Naive thymus-derived CD8-positive, alpha-beta T cell (primary cell): Measurements from ENCODE around the gene ZMIZ2. TPM values are rescaled to one million over a fixed set of nuclear protein-coding genes. Genes with fewer than 3 reads are reported as not detected.
A peak's percentile ranks its signal among the peaks of the same experiment; 100 is the strongest.
"Not testable (repeated sequence)": the region's sequence is repeated elsewhere in the genome, so short reads cannot be mapped to it uniquely, and the experiment has no call there.

ENCODE experiments used
- ATAC-seq, 2 donors: fragments of 150-1000 bp; cut with Tn5 transposase in 1 of 2; sonication (Bioruptor Pico), chemical (Tn5 transposase) in 1 of 2; 1 replicate in 1 of 2; 2 replicates in 1 of 2; pipeline ENCODE4 v1.10.0; 2021; ENCODE audit warnings: mild to moderate bottlenecking in 2 of 2, moderate library complexity in 2 of 2
- POLR2A ChIA-PET: fragments of 350-600 bp; sonication (Branson Sonifier 250); formaldehyde crosslinking; loops from one replicate; lab custom pipeline; 2021; ENCODE audit warnings: antibody characterized with exemption; lab: Charles Lee
- DNase-seq, 10 donors: peaks; one replicate each; pipeline versions ENCODE4 v3.0.0 to v3.0.0-alpha.2; 2020 to 2022
- H3K27ac Mint-ChIP-seq, 10 donors: one replicate each; pipeline ENCODE4 v1.8.0; 2020 to 2022; ENCODE audit warnings: mild to moderate bottlenecking in 10 of 10, mixed read lengths in 10 of 10, moderate library complexity in 4 of 10, inconsistent platforms in 1 of 10
- H3K27me3 Mint-ChIP-seq, 5 donors: one replicate each; pipeline ENCODE4 v1.8.0; 2021 to 2022; ENCODE audit warnings: mixed read lengths in 5 of 5
- H3K36me3 Mint-ChIP-seq, 3 donors: one replicate each; pipeline ENCODE4 v1.8.0; 2020 to 2022; ENCODE audit warnings: mixed read lengths in 3 of 3, mild to moderate bottlenecking in 2 of 3, inconsistent platforms in 1 of 3
- H3K4me1 Mint-ChIP-seq, 4 donors: one replicate each; pipeline ENCODE4 v1.8.0; 2021 to 2022; ENCODE audit warnings: mixed read lengths in 4 of 4
- H3K4me3 Mint-ChIP-seq, 10 donors: one replicate each; pipeline ENCODE4 v1.8.0; 2020 to 2022; ENCODE audit warnings: mild to moderate bottlenecking in 10 of 10, mixed read lengths in 10 of 10, moderate library complexity in 6 of 10, inconsistent platforms in 1 of 10
- H3K9me3 Mint-ChIP-seq, 9 donors: one replicate each; pipeline ENCODE4 v1.8.0; 2020 to 2022; ENCODE audit warnings: mixed read lengths in 9 of 9, mild to moderate bottlenecking in 3 of 9, inconsistent platforms in 1 of 9, moderate library complexity in 1 of 9
- polyA plus RNA-seq, 3 donors: library from polyadenylated mRNA; unstranded; fragments of 300-500 nt; fragmentation: Illumina TruSeq; gene quantifications; one replicate each; pipeline ENCODE4 v1.2.3, GENCODE V29; 2021
- total RNA-seq, 8 experiments: library from RNA in 2 of 8; stranded (reverse) in 2 of 8; gene quantifications; one replicate each; pipeline ENCODE4 v1.2.3 and lab custom pipeline; 2021 to 2026

ZMIZ2 gene
- total and polyA plus RNA-seq, 5 experiments from 2014 or later, result 2.6 to 149 (median 8.1) TPM

DNA sequence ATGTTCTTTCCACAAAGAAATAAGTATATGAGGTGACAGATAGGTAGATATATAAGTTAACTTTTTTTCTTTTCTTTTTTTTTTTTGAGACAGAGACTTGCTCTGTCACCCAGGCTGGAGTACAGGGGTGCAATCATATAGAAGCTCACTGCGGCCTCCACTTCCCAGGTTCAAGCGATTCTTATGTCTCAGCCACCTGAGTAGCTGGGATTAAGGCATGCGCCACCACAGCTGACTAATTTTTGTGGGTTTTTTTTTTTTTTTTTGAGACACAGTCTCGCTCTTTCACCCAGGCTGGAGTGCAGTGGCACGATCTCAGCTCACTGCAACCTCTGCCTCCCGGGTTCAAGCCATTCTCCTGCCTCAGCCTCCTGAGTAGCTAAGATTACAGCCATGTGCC lies 15.7 kb upstream of the ZMIZ2 start:
- H3K4me3 Mint-ChIP-seq, H3K27ac Mint-ChIP-seq, H3K27me3 Mint-ChIP-seq, H3K9me3 Mint-ChIP-seq, H3K36me3 Mint-ChIP-seq, ATAC-seq, POLR2A ChIA-PET, DNase-seq: not testable (repeated sequence)
- H3K4me1 Mint-ChIP-seq, result peaks cover 0 to 12% (median 0%) of the 10 kb centered on the region in 4 donors

DNA sequence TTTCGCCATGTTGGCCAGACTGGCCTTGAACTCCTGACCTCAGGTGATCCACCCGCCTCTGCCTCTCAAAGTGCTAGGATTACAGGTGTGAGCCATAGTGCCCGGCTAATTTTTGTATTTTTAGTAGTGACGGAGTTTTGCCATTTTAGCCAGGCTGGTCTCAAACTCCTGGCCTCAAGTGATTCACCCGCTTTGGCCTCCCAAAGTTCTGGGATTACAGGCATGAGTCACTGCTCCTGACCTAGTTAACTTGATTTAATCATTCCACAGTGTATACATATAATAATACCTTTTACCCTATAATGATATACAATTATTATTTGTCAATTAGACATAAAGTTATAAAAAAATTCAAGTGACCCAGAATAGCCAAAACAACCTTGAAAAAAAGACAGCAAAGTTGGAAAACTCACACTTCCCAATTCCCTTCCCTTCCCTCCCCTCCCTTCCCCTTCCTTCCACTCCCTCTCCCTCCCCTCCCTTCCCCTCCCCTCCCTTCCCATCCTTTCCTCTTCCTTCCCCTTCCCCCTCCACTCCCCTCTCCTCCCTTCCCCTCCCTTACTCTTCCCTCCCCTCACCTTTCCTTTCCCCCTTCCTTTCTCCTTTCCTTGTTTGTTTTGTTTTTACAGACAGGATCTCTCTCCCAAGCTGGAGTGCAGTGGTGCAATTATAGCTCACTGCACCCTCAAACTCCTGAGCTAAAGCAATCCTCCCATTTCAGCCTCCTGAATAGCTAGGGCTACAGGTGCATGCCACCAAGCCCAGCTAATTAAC lies 14.8 kb upstream of the ZMIZ2 start:
- Mint-ChIP-seq H3K4me3 (no peak overlapping the region), H3K4me1 (peaks cover 0 to 12% (median 0%) of the 10 kb centered on the region in 4 donors), H3K36me3 (no peaks in the 10 kb centered on the region), H3K27me3 (peaks cover 0 to 3% (median 0%) of the 10 kb centered on the region in 5 donors), H3K9me3 (no peaks in the 10 kb centered on the region), H3K27ac (no peak overlapping the region)
- DNase-seq (no peak), ATAC-seq (no peak)
- POLR2A ChIA-PET, result no interaction called here

DNA sequence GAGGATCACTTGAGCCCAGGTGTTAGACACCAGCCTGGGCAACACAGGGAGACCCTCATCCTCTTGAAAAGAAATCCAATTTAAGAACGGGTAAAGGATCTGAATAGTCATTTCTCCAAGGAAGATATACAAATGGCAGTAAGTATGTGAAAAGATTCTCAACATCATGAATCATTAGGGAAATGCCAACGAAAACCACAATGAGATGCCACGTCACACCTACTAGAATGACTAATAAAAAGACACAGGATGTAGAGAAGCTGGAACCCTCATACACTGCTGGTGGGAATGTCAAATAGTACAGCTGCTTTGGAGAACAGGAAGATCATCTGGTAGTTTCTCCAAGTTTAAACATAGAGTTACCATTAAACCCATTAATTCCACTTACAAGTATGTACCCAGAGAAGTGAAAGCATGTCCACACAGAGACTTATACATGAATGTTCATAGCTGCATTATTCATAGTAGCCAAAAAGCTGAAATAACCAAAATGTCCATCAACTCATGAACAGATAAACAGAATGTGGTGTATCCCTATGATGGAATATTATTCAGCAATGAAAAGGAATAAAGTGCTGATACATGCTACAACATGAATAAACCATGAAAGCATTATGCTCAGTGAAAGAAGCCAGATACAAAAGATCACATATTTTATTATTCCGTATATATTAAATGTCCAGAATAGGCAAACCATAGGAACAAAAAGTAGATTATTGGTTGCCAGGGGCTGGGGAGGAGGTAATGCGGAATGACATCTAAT lies 13.1 kb upstream of the ZMIZ2 start:
- peaks cover 0 to 12% (median 0%) of the 10 kb centered on the region in 4 donors for H3K4me1 Mint-ChIP-seq
- DNase-seq (no peak), ATAC-seq (no peak)
- H3K4me3 Mint-ChIP-seq, result no peak overlapping the region
- no peaks in the 10 kb centered on the region for H3K27me3 Mint-ChIP-seq
- no peaks in the 10 kb centered on the region for H3K36me3 Mint-ChIP-seq
- H3K27ac Mint-ChIP-seq, result peak overlapping the region in 1 of 10 donors; percentile 33
- POLR2A ChIA-PET, result no interaction called here
- H3K9me3 Mint-ChIP-seq, result no peaks in the 10 kb centered on the region

DNA sequence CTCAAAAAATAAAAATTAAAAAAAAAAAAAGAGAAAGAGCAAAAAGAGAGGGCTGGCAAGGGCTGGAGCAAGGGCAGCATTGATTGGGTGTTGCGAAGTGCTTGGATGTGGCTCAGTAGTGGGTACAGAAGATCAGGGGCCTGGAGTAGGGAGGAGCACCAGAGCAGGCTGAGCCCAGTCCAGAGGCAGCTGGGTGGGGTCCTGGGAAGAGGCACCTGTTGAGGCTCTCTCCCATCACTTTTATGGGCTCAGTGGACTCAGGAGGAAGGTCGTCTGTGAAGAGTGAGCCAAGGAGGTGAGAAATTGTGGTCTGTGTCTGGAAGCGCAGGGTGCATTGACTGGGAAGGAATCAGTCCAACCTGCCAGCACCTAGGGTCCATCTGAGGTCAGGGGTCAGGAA lies 11.8 kb upstream of the ZMIZ2 start:
- H3K27ac Mint-ChIP-seq, result peak overlapping the region in 1 of 10 donors; percentile 35
- H3K27me3 Mint-ChIP-seq, result no peaks in the 10 kb centered on the region
- no peak for DNase-seq
- no peak for ATAC-seq
- H3K4me1 Mint-ChIP-seq, result peaks cover 0 to 12% (median 0%) of the 10 kb centered on the region in 4 donors
- H3K36me3 Mint-ChIP-seq, result no peaks in the 10 kb centered on the region
- no peak overlapping the region for H3K4me3 Mint-ChIP-seq
- POLR2A ChIA-PET, result interaction anchor here (0.6 kb wide), 1 partner anchor 15 kb away, joined by 6 read pairs; no protein-coding TSS in a partner anchor
- H3K9me3 Mint-ChIP-seq, result no peaks in the 10 kb centered on the region

DNA sequence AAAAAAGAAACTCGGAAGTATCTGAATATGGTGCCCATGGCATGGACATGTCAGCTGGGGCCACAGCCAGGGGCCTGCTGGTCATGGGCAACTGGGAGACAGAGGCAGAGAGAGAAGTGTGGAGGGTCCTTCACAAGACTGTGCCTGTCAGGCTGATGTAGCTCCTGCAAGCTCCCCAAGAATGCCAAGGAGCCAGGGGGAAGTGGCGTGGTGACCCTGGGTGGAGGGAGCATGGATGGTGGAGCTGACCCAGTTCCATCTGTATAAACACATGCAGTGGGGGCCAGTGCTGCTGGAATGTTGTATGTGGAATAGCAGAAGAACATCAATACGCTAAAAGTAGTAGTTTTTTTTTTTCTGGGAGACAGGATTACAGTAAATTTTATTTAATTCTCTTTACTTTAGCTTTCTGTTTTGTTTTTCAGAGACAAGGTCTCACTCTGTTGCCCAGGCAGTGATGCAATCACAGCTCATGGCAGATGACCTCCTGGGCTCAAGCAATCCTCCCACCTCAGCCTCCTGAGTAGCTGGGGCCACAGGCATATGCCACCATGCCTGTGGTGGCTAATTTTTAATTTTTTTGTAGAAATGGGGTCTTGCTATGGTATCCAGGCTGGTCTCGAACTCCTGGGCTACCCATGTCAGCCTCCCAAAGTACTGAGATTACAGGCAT lies 10.5 kb upstream of the ZMIZ2 start:
- no peak overlapping the region for H3K4me3 Mint-ChIP-seq
- POLR2A ChIA-PET, result interaction anchor here (0.6 kb wide), 1 partner anchor 110 kb away, joined by 3 read pairs; the partner anchor contains the start of gene H2AZ2
- H3K27ac Mint-ChIP-seq, result no peak overlapping the region

DNA sequence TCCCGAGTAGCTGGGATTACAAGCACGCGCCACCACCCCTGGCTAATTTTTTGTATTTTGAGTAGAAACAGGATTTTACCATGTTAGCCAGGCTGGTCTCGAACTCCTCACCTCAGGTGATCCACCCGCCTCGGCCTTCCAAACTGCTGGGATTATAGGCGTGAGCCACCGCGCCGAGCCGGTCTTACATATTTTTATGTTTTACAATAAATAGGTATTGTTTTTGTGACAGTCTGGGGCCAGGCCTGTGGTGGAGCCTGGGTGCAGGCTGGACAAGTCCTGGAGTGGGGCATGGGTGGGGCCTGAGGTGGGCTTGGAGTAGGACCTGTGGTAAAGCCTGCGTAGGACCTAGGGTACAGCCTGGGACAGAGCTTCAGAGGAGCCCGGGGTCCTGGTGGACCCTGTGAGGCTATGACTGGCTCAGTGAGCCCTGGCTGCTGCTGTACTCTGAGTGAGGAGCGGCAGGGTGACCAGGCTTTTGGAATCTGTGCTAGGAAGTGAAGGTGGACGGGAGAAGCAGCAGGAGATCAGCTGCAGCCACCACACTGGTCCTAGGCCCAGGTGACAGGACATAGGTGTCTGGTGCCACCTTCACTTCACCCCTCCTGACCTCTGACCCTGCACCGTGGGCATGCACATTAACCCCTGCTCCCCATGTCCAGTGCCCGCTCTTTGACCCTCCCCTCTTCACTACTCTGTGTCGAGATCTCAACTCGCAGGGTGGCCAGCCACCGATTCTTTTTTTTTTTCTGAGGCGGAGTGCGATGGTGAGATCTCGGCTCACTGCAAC lies 9.6 kb upstream of the ZMIZ2 start:
- no peak overlapping the region for H3K4me3 Mint-ChIP-seq
- no peak for ATAC-seq
- no peak for DNase-seq
- no peaks in the 10 kb centered on the region for H3K36me3 Mint-ChIP-seq
- no peaks in the 10 kb centered on the region for H3K27me3 Mint-ChIP-seq
- H3K4me1 Mint-ChIP-seq, result peaks cover 3 to 16% (median 8%) of the 10 kb centered on the region in 4 donors
- no peak overlapping the region for H3K27ac Mint-ChIP-seq
- POLR2A ChIA-PET, result interaction anchor here (0.6 to 0.7 kb wide), 2 partner anchors 46 to 109 kb away, joined by 3 read pairs; partner anchors contain the start of gene H2AZ2
- H3K9me3 Mint-ChIP-seq, result no peaks in the 10 kb centered on the region

More for the DNA sequence above, 10.5 kb upstream of the ZMIZ2 start:
- Mint-ChIP-seq H3K27me3 (no peaks in the 10 kb centered on the region), H3K4me1 (peaks cover 0 to 16% (median 7%) of the 10 kb centered on the region in 4 donors), H3K36me3 (no peaks in the 10 kb centered on the region), H3K9me3 (no peaks in the 10 kb centered on the region)
- DNase-seq (no peak), ATAC-seq (no peak)

DNA sequence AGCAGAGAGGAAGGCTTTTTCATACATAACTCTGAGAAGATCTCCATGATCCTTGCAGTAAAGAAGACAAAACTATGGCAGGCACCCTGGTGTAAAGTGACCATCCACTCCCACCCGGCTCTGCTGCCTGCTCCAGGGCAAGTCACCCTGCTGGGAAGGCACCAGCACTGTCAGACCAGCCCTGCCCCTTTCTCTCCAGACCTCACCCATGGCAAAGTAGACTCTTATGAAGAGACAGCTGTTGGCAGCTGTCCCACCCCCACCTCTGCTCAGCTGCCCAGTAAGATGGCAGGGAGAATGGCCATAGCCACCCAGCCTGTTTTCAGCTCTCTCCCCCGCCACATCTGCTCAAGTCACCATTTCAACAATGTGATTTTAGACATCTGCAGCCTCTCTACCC lies 8.6 kb upstream of the ZMIZ2 start:
- ATAC-seq (no peak), DNase-seq (no peak)
- Mint-ChIP-seq H3K9me3 (no peaks in the 10 kb centered on the region), H3K4me1 (peaks cover 3 to 13% (median 8%) of the 10 kb centered on the region in 4 donors), H3K27ac (no peak overlapping the region), H3K36me3 (no peaks in the 10 kb centered on the region), H3K27me3 (no peaks in the 10 kb centered on the region), H3K4me3 (no peak overlapping the region)
- POLR2A ChIA-PET, result interaction anchor here (0.7 kb wide), 1 partner anchor 47 kb away, joined by 3 read pairs; no protein-coding TSS in a partner anchor

DNA sequence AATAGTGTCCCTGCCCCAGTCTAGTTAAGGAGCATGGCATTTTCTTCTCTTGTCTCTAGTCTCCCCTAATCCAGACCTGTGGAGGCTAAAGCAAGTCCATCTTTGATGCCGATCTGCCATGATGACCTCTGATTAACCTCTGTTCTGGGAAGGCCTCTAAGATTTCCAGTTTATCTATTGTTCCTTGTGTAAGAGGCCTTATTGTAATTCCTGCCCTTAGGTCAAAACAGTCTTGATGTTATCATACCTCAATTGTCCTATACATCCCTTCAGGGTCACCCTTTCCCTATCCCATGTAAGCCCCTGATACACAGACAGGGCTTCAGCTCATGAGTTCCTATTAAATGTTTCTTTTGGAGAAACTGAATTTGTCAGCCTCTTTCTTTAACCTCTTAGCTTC lies 4.9 kb upstream of the ZMIZ2 start:
- Mint-ChIP-seq H3K4me3 (no peak overlapping the region), H3K4me1 (peaks cover 9 to 18% (median 13%) of the 10 kb centered on the region in 4 donors), H3K36me3 (no peaks in the 10 kb centered on the region), H3K27me3 (no peaks in the 10 kb centered on the region), H3K27ac (peak overlapping the region in 2 of 10 donors; percentile 31 to 48), H3K9me3 (no peaks in the 10 kb centered on the region)
- ATAC-seq (no peak), DNase-seq (no peak)
- POLR2A ChIA-PET, result no interaction called here

DNA sequence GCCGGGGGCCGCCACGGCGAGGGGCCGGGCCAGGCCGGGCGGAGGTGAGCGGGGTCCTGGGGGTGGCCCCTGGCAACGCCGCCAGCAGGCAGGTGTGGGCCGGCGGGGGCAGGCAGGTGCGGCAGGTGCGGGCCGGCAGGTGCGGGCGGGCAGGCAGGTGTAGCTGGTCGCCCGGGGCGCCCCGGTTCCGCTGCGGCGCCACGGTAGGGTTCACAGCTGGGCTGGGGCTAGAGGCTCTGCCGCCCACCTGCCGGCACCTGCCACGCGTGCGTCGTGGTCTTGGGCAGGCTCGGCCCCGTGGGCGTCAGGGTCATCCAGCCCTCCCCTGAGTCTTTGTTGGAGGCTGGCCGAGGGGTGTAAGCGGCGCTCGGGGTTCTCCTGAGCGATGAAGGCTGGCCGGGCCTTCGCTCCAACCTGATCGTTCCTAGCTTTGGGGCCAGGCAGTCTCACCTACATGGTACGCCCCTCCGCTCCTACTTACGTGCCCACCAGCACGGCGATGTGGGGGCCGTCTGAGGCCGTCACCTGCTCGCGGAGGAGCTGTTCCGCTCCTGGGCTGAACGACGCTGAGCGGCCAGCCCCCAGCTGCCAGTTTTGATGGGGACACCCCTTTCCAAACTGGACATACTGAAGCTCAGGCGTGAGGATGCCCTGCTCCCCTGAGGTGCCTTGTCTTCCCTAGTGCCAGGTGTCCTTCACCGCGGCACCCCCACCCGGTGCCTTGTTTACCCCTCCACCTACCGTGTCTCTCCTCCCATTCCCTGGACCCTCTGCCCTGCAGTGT lies 493 bp downstream of the ZMIZ2 start:
- POLR2A ChIA-PET, result interaction anchor here (0.6 to 3.8 kb wide), 14 partner anchors 8 to 259 kb away, joined by 3 to 28 read pairs (median 4); partner anchors contain the start of genes DDX56, NUDCD3, OGDH and PPIA
- Mint-ChIP-seq H3K27ac (peak overlapping the region; percentile 48 to 94 (median 89)), H3K4me3 (peak overlapping the region; percentile 80 to 95 (median 86)), H3K9me3 (no peaks in the 10 kb centered on the region), H3K27me3 (no peaks in the 10 kb centered on the region), H3K4me1 (peaks cover 26 to 50% (median 40%) of the 10 kb centered on the region in 4 donors), H3K36me3 (peaks cover 0 to 5% (median 0%) of the 10 kb centered on the region in 3 donors)
- ATAC-seq (peak; percentile 10 to 27), DNase-seq (peak in 4 of 10 donors; percentile 16 to 37 (median 30))

DNA sequence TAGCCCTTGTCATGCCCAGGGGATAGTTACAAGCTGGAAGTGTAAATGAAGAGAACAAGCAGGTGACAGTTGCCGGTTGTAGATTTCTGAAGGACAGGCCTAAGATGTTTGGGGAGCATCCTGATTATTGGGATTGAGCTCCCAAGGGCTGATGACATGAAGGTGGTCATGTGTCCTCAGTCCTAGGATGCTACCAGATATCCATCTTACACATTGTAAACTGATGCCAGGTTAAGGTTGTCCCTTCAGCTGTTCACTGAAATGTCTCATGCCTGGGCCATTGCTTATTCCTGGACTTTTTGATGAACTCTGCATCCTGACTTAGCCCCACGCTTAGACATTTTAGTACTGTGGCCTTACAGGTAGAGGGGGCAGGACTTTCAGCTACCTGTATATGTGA lies 1.3 kb downstream of the ZMIZ2 start:
- Mint-ChIP-seq H3K4me1 (peaks cover 29 to 56% (median 42%) of the 10 kb centered on the region in 4 donors), H3K4me3 (peak overlapping the region; percentile 80 to 95 (median 86)), H3K36me3 (peaks cover 0 to 5% (median 0%) of the 10 kb centered on the region in 3 donors), H3K9me3 (no peaks in the 10 kb centered on the region), H3K27ac (peak overlapping the region; percentile 73 to 94 (median 86)), H3K27me3 (no peaks in the 10 kb centered on the region)
- DNase-seq (no peak), ATAC-seq (no peak)
- POLR2A ChIA-PET, result interaction anchor here (0.6 to 3.8 kb wide), 12 partner anchors 19 to 259 kb away, joined by 3 to 28 read pairs (median 4); partner anchors contain the start of genes DDX56, NUDCD3, OGDH and PPIA

DNA sequence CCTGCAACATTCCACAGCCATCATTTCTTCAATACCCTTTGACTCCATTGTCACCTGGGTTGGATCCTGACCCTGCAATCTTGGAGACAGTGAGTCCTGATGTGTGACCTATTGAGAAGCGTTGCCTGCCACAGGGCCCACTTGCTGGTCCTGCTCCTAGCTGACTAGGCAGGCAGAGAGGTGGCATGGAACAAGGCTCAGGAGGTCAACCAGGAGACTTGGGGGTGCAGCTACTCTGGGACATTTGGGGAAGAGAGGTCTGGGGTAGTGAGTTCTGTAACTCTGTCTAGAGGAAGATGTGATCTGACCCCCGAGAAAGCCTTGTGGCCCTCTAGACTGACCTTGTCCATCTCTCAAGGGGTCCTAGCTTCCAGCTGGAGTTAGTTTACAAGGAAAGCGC lies 1.8 kb downstream of the ZMIZ2 start:
- POLR2A ChIA-PET, result interaction anchor here (1.3 to 3.8 kb wide), 5 partner anchors 18 to 178 kb away, joined by 3 to 28 read pairs (median 6); partner anchors contain the start of genes OGDH and PPIA
- Mint-ChIP-seq H3K27me3 (no peaks in the 10 kb centered on the region), H3K9me3 (no peaks in the 10 kb centered on the region), H3K27ac (peak overlapping the region; percentile 53 to 94 (median 84)), H3K4me3 (peak overlapping the region; percentile 80 to 95 (median 86)), H3K4me1 (peaks cover 29 to 58% (median 43%) of the 10 kb centered on the region in 4 donors), H3K36me3 (peaks cover 0 to 5% (median 0%) of the 10 kb centered on the region in 3 donors)
- DNase-seq (no peak), ATAC-seq (no peak)
